GM18870 (cell line): ENCODE data around the gene ACAD11.

ENCODE experiments used
- ATAC-seq: cut with Tn5 transposase; IDR thresholded peaks from one replicate; pipeline ENCODE4 v1.9.1; 2021; ENCODE audit warnings: moderate library complexity; ENCODE audit not compliant: unreplicated experiment

Gene ACAD11

GRCh38 chr3:132659365-132660051 is at the start of gene ACAD11:
Gene ACAD11, minus strand, starts transcription at chr3:132659809. Its CDS starts 58 bp downstream, at chr3:132659751.
- ATAC-seq = peak; percentile 49

- ATAC-seq = no peak
Observed at GRCh38 chr3:132703733-132704132, 44.1 kb upstream of the ACAD11 start.

DNA sequence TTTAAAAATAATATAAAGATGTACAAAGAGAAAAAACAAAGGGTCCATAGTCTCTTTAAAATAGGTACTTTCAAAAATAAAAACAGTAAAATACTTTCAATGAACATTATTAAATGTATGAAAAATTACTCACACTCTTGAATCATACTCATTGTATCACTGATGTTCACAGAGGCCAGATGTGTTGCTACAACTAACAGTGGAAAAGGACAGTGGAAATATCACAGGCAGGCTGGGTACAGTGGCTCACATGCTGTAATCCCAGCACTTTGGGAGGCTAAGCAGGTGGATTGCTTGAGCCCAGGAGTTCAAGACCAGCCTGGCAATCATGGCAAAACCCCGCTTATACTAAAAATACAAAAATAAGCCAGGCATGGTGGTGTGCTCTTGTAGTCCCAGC is 35.8 kb upstream of the ACAD11 start:
- no peak for ATAC-seq

DNA sequence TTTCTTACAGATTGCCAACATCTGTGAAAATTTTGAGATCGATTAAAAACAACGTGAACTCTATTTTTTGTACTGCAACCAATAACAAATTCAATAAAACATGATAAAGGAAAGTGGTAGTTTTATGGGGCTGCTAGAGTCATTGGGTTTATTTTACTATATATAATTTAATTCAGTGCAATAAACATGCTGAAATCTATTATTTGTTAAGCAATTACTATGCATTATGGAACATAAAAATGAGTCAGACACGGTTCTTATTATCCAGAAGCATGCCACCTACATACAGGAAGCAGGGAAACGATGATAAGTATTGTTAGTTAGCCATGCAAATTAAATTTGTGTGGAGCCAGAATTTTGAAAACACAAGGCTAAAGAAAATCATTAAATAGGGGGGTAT is 35.4 kb upstream of the ACAD11 start:
- no peak for ATAC-seq

GRCh38 chr3:132690040-132690439 is 30.4 kb upstream of the ACAD11 start:
- no peak for ATAC-seq

DNA sequence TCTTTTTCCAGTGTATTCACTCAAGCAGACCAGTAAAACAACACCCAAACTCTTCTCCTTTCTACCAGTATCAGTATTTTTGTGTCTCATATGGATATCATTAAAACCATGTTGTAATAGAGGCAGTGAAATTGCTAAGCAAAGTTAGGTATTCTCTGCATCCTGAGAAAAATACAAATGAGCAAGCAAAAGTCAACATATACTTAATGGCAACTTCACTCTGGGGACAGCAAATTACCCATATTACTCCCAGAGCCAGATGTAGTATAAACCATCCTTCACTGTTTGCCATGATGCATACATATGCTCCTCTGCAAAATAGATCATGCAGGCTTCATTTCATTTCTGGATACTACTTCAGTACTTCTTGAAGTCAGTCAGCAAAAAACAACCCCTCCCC is 22.6 kb upstream of the ACAD11 start:
- no peak for ATAC-seq

DNA sequence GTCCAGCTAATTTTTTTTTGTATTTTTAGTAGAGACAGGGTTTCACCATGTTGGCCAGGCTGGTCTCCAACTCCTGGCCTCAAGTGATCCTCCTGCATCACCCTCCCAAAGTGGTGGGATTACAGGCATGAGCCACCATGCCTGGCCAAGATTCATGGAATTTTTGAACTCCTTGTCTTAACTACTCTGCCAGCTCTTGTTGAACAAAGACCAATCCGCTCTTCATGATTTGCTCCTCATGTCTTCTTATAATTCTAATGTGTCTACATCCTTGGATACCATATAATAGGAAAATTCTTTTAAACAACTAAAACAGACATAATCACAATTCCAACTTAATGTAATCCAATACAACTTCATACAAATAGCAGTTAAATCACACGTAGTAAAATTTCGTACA is 21.8 kb upstream of the ACAD11 start:
- no peak for ATAC-seq

- ATAC-seq = no peak
Observed at GRCh38 chr3:132679911-132680310, 20.3 kb upstream of the ACAD11 start.

DNA sequence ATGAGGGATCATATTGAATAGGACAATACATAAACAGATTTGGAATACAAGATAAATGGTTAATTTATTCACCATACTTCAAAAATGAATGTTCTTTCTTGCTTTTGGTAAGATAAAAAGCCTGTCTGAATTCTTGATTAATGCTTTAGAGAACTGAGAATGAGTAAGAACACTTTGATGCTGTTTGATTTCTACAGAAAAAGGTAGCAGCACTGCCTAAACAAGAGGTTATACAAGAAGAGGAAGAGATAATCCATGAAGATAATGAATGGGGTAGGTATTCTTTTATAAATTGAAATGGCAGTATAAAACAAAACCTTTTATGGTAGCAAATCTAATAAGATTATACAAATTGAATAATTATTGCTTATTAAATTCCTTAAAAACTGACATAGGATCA is 15.8 kb upstream of the ACAD11 start:
- ATAC-seq = no peak

DNA sequence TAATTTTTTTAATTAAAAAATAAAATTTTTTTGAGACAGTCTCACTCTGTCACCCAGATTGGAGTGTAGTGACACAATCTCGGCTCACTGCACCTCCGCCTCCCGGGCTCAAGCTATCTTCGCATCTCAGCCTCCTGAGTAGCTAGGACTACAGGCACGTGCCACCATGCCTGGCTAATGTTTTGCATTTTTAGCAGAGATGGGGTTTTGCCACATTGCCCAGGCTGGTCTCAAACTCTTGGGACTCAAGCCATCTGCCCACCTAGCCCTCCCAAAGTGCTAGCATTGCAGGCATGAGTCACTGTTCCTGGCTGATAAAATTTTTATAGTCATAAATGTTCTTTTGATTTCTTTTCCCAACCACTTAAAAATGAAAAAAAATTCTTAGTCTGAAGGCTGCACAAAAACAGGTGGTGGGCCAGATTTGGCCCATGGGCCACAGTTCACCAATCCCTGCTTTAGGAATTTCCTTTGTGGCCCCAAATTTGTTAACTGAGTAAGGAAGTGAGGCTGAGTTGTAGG is 9.7 kb upstream of the ACAD11 start:
- ATAC-seq = no peak

- ATAC-seq = no peak
Observed at GRCh38 chr3:132665230-132665745, 5.7 kb upstream of the ACAD11 start.

DNA sequence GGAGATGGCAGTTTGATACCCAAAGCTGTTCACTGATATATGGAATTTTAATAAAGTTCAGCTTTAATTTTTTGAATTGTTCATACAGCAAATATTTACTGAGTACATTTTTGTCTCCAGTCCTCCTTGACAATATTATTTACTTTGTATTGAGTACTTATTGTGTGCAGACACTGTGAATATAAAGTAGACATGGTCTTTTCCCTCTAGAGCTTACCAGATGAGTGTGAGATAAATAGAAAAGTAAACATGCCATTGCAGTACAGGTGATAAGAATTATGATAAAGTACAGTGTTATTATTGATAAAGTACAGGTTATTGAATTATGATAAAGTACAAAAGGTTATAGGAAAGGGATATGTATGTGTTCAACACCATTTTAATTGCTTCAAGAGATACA is 2.6 kb upstream of the ACAD11 start:
- no peak for ATAC-seq

GRCh38 chr3:132661101-132661500 is 1.5 kb upstream of the ACAD11 start:
- ATAC-seq = no peak

- ATAC-seq = peak; percentile 3
Observed at GRCh38 chr3:132660811-132661070, 1.1 kb upstream of the ACAD11 start.

GRCh38 chr3:132660052-132660810 is 622 bp upstream of the ACAD11 start, which contains the start of gene UBA5:
Gene UBA5, plus strand, starts transcription at chr3:132660329. Its CDS starts 209 bp downstream, at chr3:132660538.
- ATAC-seq = peak; percentile 50

DNA sequence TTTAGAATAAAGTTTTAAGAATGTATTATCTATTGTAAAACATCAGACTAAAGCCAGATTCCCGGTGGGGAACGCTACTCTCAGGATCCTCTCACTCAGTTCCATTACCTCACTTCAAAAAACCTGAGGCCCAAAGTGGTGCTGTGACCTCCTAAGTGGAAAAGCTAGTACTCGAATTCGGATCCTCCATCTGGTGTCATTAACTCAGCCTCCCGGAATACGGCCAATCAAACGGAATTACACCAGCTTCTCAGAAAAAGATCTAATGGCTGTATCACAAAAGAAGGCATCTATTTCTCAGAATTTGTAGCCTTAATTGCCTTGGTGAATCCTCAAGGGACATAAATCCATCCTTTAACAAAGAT is 627 bp downstream of the ACAD11 start:
- peak; percentile 3 for ATAC-seq

GRCh38 chr3:132657869-132658747 is 1.5 kb downstream of the ACAD11 start:
- ATAC-seq = no peak

GRCh38 chr3:132655471-132655870 is 4.1 kb downstream of the ACAD11 start:
- no peak for ATAC-seq

DNA sequence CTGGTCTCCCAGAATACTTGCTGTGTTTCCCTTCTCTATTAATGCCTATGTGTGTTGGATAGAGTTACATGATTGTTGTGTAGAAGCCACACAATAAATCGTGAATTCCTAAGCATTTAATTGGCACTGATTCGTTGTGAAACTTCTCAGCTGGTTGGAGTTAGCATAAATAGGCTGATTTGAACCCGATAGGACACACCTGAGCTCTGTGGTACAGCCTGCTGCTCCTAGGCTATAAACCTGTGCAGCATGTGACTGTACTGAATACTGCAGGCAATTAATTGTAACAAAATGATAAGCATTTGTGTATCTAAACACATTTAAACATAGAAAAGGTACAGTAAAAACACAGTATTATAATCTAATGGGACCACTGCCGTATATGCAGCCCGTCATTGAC is 4.9 kb downstream of the ACAD11 start:
- no peak for ATAC-seq

- ATAC-seq = no peak
Observed at GRCh38 chr3:132654190-132654589, 5.4 kb downstream of the ACAD11 start.

DNA sequence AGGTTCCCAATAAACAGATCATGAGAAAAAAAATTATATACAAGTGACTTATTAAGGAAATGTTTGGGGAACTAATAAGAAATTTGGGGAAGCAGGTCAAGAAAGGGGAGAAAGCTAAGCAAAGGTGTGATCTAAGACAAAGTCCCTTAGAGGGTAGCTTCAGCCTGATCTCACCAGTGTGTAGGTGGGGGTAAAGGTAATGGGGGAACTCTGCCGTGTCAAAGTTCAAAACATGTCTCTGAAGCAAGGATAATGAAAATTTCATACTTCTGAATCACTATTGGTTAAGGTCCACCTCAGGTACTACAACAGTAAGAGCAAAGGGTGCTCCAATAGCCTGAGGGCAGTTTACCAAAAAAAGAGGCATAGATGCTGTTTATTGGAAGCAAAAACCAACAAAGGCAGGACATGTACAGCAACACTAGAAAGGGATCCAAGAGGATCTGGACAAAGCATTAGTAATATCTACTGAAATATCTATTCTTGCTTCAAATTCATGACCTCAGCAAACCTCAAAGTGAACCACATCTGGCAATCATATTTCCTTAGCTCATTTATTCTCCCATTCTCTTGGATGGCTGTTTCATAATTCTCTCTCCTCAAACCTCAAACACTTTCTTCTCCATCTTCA is 6.9 kb downstream of the ACAD11 start:
- ATAC-seq = no peak
